Bronchial epithelial cell (primary cell): ENCODE measurements around the gene EMP1. TPM values are rescaled to one million over a fixed set of nuclear protein-coding genes. Genes with fewer than 3 reads are reported as not detected.

Experiments
- DNase-seq: peaks from one replicate; pipeline ENCODE4 v3.0.0-alpha.2; 2010; ENCODE audit warnings: low read depth
- FAIRE-seq: peaks from 2 replicates; lab custom pipeline; 2011; peaks lifted over from hg19 to GRCh38; lab: Jason Lieb, UNC
- H3K27me3 ChIP-seq: 2 replicates; pipeline ENCODE4 v1.5.1; 2011; ENCODE audit warnings: low read length; ENCODE audit not compliant: control insufficient read depth, insufficient read depth
- H3K36me3 ChIP-seq: 2 replicates; pipeline ENCODE4 v1.5.1; 2011; ENCODE audit warnings: low read length; ENCODE audit not compliant: control insufficient read depth, insufficient read depth
- H3K4me3 ChIP-seq: 2 replicates; pipeline ENCODE4 v1.5.1; 2011; ENCODE audit warnings: mild to moderate bottlenecking, low read depth, low read length, control low read depth
- total RNA-seq: library from RNA; depleted of rRNA; stranded (reverse); fragments of >200 nt; gene quantifications from 2 replicates; pipeline ENCODE4 v1.2.1, GENCODE V29; 2014
- TF ChIP-seq, protein P1 (sequence below): IDR thresholded peaks from 2 replicates; pipeline ENCODE4 v1.5.1; 2011; ENCODE audit warnings: mild to moderate bottlenecking, moderate library complexity, low read length, control low read depth, inconsistent platforms; ENCODE audit not compliant: insufficient read depth, severe bottlenecking

EMP1 gene
- total RNA-seq, 1 donor from 2014 or later = 21.3 TPM

DNA sequence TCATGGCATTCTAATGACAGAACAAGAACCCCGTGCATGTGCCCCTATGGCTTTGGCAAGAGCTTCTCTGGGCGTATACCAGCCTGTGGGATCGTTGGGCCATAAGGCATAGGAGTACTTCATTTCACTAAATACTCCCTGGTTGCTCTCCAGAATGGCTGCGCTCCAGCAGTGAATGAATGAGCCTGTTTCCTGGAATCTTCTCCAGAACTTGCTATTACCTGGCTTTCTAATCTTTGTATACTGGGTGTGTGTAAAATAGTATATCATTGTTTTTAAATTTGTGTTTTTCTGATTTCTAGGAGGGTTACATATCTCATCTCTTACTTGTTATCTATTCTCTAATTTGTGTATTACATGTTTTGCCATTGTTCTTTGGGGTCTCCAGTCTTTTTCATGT lies 28.6 kb upstream of the EMP1 start:
- Histone ChIP-seq H3K27me3 (no peaks in the 10 kb centered on the region), H3K36me3 (no peaks in the 10 kb centered on the region), H3K4me3 (no peak overlapping the region)
- TF ChIP-seq, protein P1, sequence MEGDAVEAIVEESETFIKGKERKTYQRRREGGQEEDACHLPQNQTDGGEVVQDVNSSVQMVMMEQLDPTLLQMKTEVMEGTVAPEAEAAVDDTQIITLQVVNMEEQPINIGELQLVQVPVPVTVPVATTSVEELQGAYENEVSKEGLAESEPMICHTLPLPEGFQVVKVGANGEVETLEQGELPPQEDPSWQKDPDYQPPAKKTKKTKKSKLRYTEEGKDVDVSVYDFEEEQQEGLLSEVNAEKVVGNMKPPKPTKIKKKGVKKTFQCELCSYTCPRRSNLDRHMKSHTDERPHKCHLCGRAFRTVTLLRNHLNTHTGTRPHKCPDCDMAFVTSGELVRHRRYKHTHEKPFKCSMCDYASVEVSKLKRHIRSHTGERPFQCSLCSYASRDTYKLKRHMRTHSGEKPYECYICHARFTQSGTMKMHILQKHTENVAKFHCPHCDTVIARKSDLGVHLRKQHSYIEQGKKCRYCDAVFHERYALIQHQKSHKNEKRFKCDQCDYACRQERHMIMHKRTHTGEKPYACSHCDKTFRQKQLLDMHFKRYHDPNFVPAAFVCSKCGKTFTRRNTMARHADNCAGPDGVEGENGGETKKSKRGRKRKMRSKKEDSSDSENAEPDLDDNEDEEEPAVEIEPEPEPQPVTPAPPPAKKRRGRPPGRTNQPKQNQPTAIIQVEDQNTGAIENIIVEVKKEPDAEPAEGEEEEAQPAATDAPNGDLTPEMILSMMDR = no peak
- no peak for DNase-seq
- no peak for FAIRE-seq

- H3K27me3 ChIP-seq = no peaks in the 10 kb centered on the region
- DNase-seq (no peak), FAIRE-seq (no peak)
- TF ChIP-seq, protein P1 = no peak
- no peak overlapping the region for H3K4me3 ChIP-seq
- H3K36me3 ChIP-seq = no peaks in the 10 kb centered on the region
Measured at GRCh38 chr12:13169272-13169671, 27.3 kb upstream of the EMP1 start.

DNA sequence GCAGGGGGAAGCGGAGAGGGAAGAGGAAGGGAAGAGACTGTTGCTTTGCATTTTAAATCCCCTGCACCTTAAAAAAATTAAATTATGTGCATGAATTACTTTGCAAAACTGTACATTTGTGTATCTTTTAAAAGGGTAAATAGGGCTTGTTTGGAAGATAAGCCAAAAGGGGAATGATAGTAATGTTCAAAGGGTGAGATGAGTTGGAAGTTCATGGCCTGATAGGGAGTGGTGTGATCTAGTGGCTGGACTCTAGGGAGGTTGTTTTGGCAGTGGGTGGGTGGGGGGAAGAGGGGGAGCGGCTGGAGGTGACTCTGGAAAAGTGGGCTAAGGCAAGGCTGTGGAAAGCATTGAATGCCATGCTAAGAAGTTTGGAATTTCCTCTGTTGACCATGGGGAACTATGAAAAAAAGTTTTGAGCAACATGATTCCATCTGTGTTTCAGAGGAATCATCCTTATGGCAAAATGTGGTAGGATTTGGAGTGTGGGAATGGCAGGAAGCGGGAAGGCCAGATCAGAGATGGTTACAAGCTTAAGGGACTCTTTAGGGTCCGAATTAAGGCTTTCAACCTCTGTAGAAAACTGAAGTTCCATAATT lies 25.5 kb upstream of the EMP1 start:
- DNase-seq (no peak), FAIRE-seq (no peak)
- Histone ChIP-seq H3K36me3 (no peaks in the 10 kb centered on the region), H3K27me3 (no peaks in the 10 kb centered on the region), H3K4me3 (no peak overlapping the region)
- TF ChIP-seq, protein P1 = no peak

DNA sequence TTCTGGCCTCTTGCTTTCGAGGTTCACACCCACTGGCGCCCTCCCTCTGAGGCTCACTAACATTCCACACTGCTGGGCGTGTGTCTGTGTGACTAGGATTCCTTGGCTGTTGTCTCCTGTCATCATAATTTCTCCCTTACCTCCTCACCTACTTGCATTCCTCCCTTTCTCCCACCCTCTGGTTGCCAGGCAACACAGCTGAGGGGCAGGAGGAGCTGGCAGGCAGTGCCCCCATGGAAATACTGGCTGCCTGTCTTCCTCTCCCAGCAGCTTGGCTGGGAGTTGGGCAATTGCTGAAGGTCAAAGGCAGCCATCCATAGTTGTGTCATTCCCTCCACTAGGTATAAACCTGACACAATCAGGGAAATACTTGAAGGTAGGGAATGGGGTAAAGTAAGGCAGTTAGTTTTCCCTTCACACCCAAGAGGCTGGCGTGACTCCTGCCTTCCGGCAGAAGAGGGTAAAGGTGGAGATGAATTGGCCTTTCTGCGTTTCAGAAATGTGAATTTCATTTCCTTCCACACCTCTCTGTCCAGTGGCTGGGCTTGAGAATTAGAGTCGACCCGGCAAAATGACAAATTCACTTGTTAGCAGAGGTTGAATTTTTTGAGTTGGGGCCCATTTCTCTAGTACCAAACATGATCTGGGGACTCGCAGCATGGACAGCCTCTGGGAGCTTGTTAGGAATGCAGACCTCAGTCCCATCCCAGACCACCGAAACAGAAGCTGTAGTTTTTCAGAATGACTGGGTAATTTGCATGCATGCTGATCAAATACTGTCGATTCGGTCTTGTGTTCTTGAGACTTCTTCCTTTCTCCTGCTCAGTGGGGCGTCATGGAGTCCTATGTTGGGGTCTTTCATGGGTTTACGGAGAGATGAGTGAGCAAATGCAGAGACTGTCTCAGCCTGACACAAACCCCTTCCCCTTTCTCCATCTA lies 24.3 kb upstream of the EMP1 start:
- peak; percentile 82 for DNase-seq
- H3K36me3 ChIP-seq = no peaks in the 10 kb centered on the region
- no peak overlapping the region for H3K4me3 ChIP-seq
- TF ChIP-seq, protein P1 = no peak
- peak; percentile 68 for FAIRE-seq
- no peaks in the 10 kb centered on the region for H3K27me3 ChIP-seq

DNA sequence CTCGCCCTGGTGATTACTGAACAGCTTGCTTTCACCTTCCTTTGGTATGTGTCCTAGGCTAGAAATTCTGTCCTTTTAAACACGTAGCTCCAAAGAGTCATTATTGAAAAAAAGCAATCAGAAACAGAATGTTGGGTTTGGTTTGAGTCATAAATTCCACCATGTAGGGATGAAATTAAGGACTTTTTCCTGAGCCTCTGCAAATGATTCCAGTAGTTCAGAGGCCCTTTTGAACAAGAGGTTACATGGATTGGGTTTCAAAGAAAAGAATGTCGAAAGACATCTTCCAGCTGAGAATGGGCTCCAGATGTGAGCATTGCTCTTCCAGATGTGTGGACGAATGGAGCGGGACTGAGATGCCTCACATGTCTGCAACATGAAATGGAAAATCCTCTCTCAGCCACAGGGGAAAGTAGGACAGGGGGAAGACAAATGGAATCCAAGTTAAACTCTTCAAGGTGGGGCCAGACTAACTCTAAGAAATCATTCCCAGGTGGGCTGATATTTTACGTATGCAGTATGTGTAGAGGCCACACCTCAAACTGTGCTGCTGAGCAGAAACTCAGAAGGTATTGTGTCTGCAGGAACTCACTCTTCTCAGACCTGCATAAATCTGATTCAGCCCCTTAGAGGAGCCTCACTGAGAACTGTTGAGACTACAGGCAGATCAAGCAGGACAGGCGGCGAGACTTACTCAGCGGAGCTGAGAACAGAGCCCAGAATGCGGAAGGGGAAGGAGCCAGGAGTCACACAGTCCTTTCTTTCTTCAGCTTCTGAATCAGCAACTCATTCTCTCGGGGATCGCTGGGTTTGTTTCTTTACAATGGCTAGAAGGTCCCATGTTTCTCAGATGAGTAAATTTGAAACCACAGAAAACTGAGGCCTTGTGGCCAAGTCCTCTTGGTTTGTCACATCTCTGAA lies 23.3 kb upstream of the EMP1 start:
- Histone ChIP-seq H3K27me3 (no peaks in the 10 kb centered on the region), H3K36me3 (no peaks in the 10 kb centered on the region), H3K4me3 (no peak overlapping the region)
- FAIRE-seq (peak; percentile 95), DNase-seq (peak; percentile 96)
- TF ChIP-seq, protein P1 = no peak
